ENCODE data around the gene NXPE2. TPM values are rescaled to one million over a fixed set of nuclear protein-coding genes. Genes with fewer than 3 reads are reported as not detected.
"Not testable (repeated sequence)": the region's sequence is repeated elsewhere in the genome, so short reads cannot be mapped to it uniquely, and the experiment has no call there.

The NXPE2 gene
- total RNA-seq (1 to 10 TPM in 1 of 7 donors, under 1 TPM in 6; 0.28 to 1.5 (median 0.55) TPM), polyA plus RNA-seq (under 1 TPM; 0.10 to 0.22 TPM)
- long read RNA-seq, donor 1, partial matches to known transcripts = 0 of 1 reads
- long read RNA-seq, donor 1, other reads (novel, unspliced or antisense) = 1 of 1 reads
- long read RNA-seq, donor 2 = 0 reads
- long read RNA-seq, donor 3 = 0 reads

DNA sequence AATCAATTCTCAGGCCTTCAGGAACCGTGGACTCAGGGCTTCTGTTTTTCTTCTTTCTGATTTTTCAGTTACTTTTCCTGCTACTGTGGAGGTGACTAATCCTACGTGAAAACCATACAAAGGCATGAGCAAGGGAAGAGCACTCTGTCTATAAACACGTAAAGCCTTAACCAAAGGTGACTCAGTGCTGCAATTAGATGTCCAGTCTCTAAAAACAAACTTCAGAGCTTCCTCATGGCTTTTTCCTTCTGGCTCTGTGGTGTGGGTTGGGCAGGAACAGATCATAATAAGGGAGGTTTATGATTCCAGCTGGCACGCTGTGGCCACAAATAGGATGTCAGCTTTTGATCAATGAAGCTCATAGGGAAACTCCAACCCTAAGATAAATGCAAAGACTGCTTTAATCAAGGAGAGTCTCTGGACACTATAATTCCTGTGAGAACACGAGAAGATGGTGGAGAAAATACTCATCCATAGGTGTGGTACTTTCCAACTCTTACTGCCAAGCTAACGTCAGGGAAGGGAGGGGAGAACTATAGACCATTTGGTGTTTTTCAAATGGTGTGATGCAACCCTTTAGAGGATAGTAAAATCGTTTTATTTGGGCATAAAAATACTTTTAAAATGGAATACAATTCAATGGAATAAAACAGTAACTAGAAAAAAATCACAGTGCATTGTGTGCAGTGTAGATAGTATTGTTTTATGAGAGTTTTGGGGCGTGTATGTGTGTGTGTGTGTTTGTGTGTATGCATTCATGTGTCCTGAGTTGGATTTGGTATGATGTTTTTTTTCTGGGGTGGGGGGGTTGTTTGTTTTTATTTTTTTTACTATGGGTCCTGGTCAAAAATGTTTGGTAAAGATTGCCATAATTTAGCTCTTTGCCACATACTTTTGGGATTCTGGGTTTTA, at the start of gene NXPE2:
Gene NXPE2 (plus strand): TSS at position 403 of the 912 bp plus-strand sequence. CDS start 49 bp downstream, at position 452.
- intact Hi-C loops (cut with DNase I) = no loop called here
- H3K27ac ChIP-seq = no peak within 1 kb of the TSS
- DNase-seq = no peak
- 52 to 60% (median 56%) methylated on average over 8 of the region's 8 CpGs for WGBS, 3 donors
- H3K27me3 ChIP-seq = no peaks in the 10 kb centered on the region
- no peak for TF ChIP-seq POLR2A (IDR thresholded peaks at IDR 0.05)
- H3K36me3 ChIP-seq = no peaks in the 10 kb centered on the region
- no peaks in the 10 kb centered on the region for H3K4me1 ChIP-seq (ENCODE audit: insufficient read depth)
- H3K9me3 ChIP-seq = no peaks in the 10 kb centered on the region
- H3K4me3 ChIP-seq = no peak within 1 kb of the TSS

- 89 to 95% (median 89%) methylated on average over 13 of the region's 13 CpGs for WGBS, 3 donors
- DNase-seq; H3K27ac ChIP-seq; H3K36me3 ChIP-seq; H3K27me3 ChIP-seq; H3K4me3 ChIP-seq; intact Hi-C loops (cut with DNase I); H3K4me1 ChIP-seq (ENCODE audit: insufficient read depth); H3K9me3 ChIP-seq: not testable (repeated sequence)
Observed at GRCh38 chr11:114631445-114631965, 46.8 kb upstream of the NXPE2 start.

DNA sequence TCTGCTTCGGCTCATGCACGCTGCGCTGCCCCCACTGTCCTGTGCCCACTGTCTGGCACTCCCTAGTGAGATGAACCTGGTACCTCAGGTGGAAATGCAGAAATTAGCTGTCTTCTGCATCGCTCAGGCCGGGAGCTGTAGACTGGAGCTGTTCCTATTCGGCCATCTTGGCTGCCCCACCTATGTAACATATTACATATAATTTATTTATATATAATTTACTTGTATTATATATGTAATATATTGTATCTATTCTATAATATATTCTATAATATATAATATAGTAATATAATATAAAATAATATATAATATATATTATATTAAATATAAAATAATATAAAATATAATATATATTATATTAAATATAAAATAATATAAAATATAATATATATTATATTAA, 38.9 kb upstream of the NXPE2 start:
- H3K27me3 ChIP-seq; DNase-seq; H3K4me3 ChIP-seq; H3K4me1 ChIP-seq (ENCODE audit: insufficient read depth); H3K36me3 ChIP-seq; intact Hi-C loops (cut with DNase I); H3K9me3 ChIP-seq; H3K27ac ChIP-seq: not testable (repeated sequence)
- WGBS, 3 donors = 96 to 99% (median 97%) methylated on average over 6 of the region's 6 CpGs

DNA sequence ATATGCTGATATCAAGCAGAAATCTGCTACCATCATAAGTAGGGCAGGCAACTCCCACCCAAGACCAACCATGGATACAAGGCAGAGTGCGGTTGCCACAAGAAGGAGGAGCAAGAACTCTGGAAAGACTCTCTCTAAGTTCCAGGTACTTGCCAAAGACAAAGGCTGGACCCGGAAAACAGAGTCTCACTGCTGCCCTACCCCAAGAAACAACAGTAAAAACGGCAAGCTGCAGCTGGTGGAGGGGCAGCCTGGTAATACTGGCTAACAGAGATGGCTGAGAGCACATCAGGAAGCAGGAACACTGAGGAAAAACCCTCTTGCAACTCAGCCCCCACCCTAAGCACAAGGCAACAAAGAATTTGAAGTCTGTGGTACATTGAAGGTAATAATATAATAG, 27.7 kb upstream of the NXPE2 start:
- no peaks in the 10 kb centered on the region for H3K9me3 ChIP-seq
- no peaks in the 10 kb centered on the region for H3K4me1 ChIP-seq (ENCODE audit: insufficient read depth)
- no peak overlapping the region for H3K4me3 ChIP-seq
- H3K27me3 ChIP-seq = no peaks in the 10 kb centered on the region
- no peak overlapping the region for H3K27ac ChIP-seq
- DNase-seq = no peak
- TF ChIP-seq POLR2A (IDR thresholded peaks at IDR 0.05) (no peak), EP300 (IDR thresholded peaks at IDR 0.05) (no peak)
- TF ChIP-seq, protein P1, sequence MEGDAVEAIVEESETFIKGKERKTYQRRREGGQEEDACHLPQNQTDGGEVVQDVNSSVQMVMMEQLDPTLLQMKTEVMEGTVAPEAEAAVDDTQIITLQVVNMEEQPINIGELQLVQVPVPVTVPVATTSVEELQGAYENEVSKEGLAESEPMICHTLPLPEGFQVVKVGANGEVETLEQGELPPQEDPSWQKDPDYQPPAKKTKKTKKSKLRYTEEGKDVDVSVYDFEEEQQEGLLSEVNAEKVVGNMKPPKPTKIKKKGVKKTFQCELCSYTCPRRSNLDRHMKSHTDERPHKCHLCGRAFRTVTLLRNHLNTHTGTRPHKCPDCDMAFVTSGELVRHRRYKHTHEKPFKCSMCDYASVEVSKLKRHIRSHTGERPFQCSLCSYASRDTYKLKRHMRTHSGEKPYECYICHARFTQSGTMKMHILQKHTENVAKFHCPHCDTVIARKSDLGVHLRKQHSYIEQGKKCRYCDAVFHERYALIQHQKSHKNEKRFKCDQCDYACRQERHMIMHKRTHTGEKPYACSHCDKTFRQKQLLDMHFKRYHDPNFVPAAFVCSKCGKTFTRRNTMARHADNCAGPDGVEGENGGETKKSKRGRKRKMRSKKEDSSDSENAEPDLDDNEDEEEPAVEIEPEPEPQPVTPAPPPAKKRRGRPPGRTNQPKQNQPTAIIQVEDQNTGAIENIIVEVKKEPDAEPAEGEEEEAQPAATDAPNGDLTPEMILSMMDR (IDR thresholded peaks at IDR 0.05) = no peak
- WGBS, 3 donors = 81 to 85% (median 81%) methylated on average over 3 of the region's 3 CpGs
- intact Hi-C loops (cut with DNase I) = no loop called here
- H3K36me3 ChIP-seq = no peaks in the 10 kb centered on the region

GRCh38 chr11:114651145-114651718, 27.1 kb upstream of the NXPE2 start:
- H3K4me1 ChIP-seq (ENCODE audit: insufficient read depth) = no peaks in the 10 kb centered on the region
- no peak for TF ChIP-seq POLR2A (IDR thresholded peaks at IDR 0.05)
- no peak for DNase-seq
- H3K4me3 ChIP-seq = no peak overlapping the region
- no peaks in the 10 kb centered on the region for H3K36me3 ChIP-seq
- intact Hi-C loops (cut with DNase I) = no loop called here
- no peaks in the 10 kb centered on the region for H3K27me3 ChIP-seq
- no peak overlapping the region for H3K27ac ChIP-seq
- no peaks in the 10 kb centered on the region for H3K9me3 ChIP-seq
- WGBS, 3 donors = 91 to 95% (median 92%) methylated on average over 19 of the region's 19 CpGs

GRCh38 chr11:114653148-114653547, 25.2 kb upstream of the NXPE2 start:
- WGBS, 3 donors = 42 to 54% (median 49%) methylated on average over 2 of the region's 2 CpGs
- Histone ChIP-seq H3K27me3 (no peaks in the 10 kb centered on the region), H3K27ac (no peak overlapping the region), H3K36me3 (no peaks in the 10 kb centered on the region), H3K9me3 (no peaks in the 10 kb centered on the region), H3K4me1 (ENCODE audit: insufficient read depth) (no peaks in the 10 kb centered on the region), H3K4me3 (no peak overlapping the region)
- intact Hi-C loops (cut with DNase I) = no loop called here
- DNase-seq = no peak
- TF ChIP-seq EP300 (IDR thresholded peaks at IDR 0.05) (no peak), POLR2A (IDR thresholded peaks at IDR 0.05) (no peak)
- TF ChIP-seq, protein P1 (IDR thresholded peaks at IDR 0.05) = no peak

All from ovary (tissue), 10 donors.